ENCODE data around the gene POU6F2.
"Not testable (repeated sequence)": the region's sequence is repeated elsewhere in the genome, so short reads cannot be mapped to it uniquely, and the experiment has no call there.

The POU6F2 gene

GRCh38 chr7:39158367-39158766, 180.7 kb downstream of the POU6F2 start:
- no peaks in the 10 kb centered on the region for H3K4me1 Mint-ChIP-seq
- no peak overlapping the region for H3K27ac Mint-ChIP-seq
- ATAC-seq (no peak), DNase-seq (no peak)
- no peaks in the 10 kb centered on the region for H3K27me3 Mint-ChIP-seq
- no peaks in the 10 kb centered on the region for H3K9me3 Mint-ChIP-seq
- no peak overlapping the region for H3K4me3 Mint-ChIP-seq

GRCh38 chr7:39161903-39162302, 184.2 kb downstream of the POU6F2 start:
- H3K27ac Mint-ChIP-seq, result no peak overlapping the region
- no peaks in the 10 kb centered on the region for H3K27me3 Mint-ChIP-seq
- H3K4me3 Mint-ChIP-seq, result no peak overlapping the region
- no peaks in the 10 kb centered on the region for H3K9me3 Mint-ChIP-seq
- DNase-seq (no peak), ATAC-seq (no peak)
- no peaks in the 10 kb centered on the region for H3K4me1 Mint-ChIP-seq

- H3K4me1 Mint-ChIP-seq, result no peaks in the 10 kb centered on the region
- H3K27ac Mint-ChIP-seq, result no peak overlapping the region
- H3K27me3 Mint-ChIP-seq, result no peaks in the 10 kb centered on the region
- no peak for ATAC-seq
- no peaks in the 10 kb centered on the region for H3K9me3 Mint-ChIP-seq
- no peak overlapping the region for H3K4me3 Mint-ChIP-seq
- no peak for DNase-seq
These were observed 187.2 kb downstream of the POU6F2 start for GRCh38 chr7:39164887-39165286.

- Mint-ChIP-seq H3K4me3 (no peak overlapping the region), H3K4me1 (no peaks in the 10 kb centered on the region), H3K9me3 (no peaks in the 10 kb centered on the region), H3K27me3 (no peaks in the 10 kb centered on the region), H3K27ac (no peak overlapping the region)
- no peak for ATAC-seq
- DNase-seq, result no peak
These were observed 190.8 kb downstream of the POU6F2 start for GRCh38 chr7:39168403-39169098.

GRCh38 chr7:39172137-39172536, 194.4 kb downstream of the POU6F2 start:
- no peaks in the 10 kb centered on the region for H3K9me3 Mint-ChIP-seq
- no peak overlapping the region for H3K27ac Mint-ChIP-seq
- DNase-seq, result no peak
- H3K27me3 Mint-ChIP-seq, result no peaks in the 10 kb centered on the region
- no peak overlapping the region for H3K4me3 Mint-ChIP-seq
- ATAC-seq, result no peak
- no peaks in the 10 kb centered on the region for H3K4me1 Mint-ChIP-seq

GRCh38 chr7:39181398-39181797, 203.7 kb downstream of the POU6F2 start:
- H3K27me3 Mint-ChIP-seq, result peaks cover under 1% of the 10 kb centered on the region
- no peaks in the 10 kb centered on the region for H3K9me3 Mint-ChIP-seq
- no peaks in the 10 kb centered on the region for H3K4me1 Mint-ChIP-seq
- ATAC-seq (no peak), DNase-seq (no peak)
- H3K27ac Mint-ChIP-seq, result no peak overlapping the region
- no peak overlapping the region for H3K4me3 Mint-ChIP-seq

GRCh38 chr7:39183796-39184195, 206.1 kb downstream of the POU6F2 start:
- Mint-ChIP-seq H3K9me3 (no peaks in the 10 kb centered on the region), H3K27ac (no peak overlapping the region), H3K4me1 (no peaks in the 10 kb centered on the region), H3K27me3 (peaks cover 7% of the 10 kb centered on the region), H3K4me3 (no peak overlapping the region)
- no peak for DNase-seq
- ATAC-seq, result no peak

GRCh38 chr7:39184391-39184790, 206.7 kb downstream of the POU6F2 start:
- Mint-ChIP-seq H3K4me1 (no peaks in the 10 kb centered on the region), H3K9me3 (no peaks in the 10 kb centered on the region), H3K27ac (no peak overlapping the region), H3K27me3 (peaks cover 7% of the 10 kb centered on the region), H3K4me3 (no peak overlapping the region)
- DNase-seq, result no peak
- ATAC-seq, result no peak

- Mint-ChIP-seq H3K27me3 (peaks cover 7% of the 10 kb centered on the region), H3K4me1 (no peaks in the 10 kb centered on the region), H3K27ac (no peak overlapping the region), H3K9me3 (no peaks in the 10 kb centered on the region), H3K4me3 (no peak overlapping the region)
- ATAC-seq (no peak), DNase-seq (no peak)
These were observed 208.4 kb downstream of the POU6F2 start for GRCh38 chr7:39186131-39186530.

- H3K4me3 Mint-ChIP-seq, result no peak overlapping the region
- peak overlapping the region in 1 of 2 donors; percentile 61 for H3K27ac Mint-ChIP-seq
- peaks cover 7% of the 10 kb centered on the region for H3K27me3 Mint-ChIP-seq
- no peaks in the 10 kb centered on the region for H3K9me3 Mint-ChIP-seq
- no peak for ATAC-seq
- H3K4me1 Mint-ChIP-seq, result no peaks in the 10 kb centered on the region
- no peak for DNase-seq
These were observed 209.0 kb downstream of the POU6F2 start for GRCh38 chr7:39186671-39187070.

GRCh38 chr7:39187130-39187529, 209.4 kb downstream of the POU6F2 start:
- no peak overlapping the region for H3K27ac Mint-ChIP-seq
- no peaks in the 10 kb centered on the region for H3K9me3 Mint-ChIP-seq
- peaks cover 7% of the 10 kb centered on the region for H3K27me3 Mint-ChIP-seq
- no peak for ATAC-seq
- no peaks in the 10 kb centered on the region for H3K4me1 Mint-ChIP-seq
- DNase-seq, result no peak
- no peak overlapping the region for H3K4me3 Mint-ChIP-seq

- no peaks in the 10 kb centered on the region for H3K9me3 Mint-ChIP-seq
- no peak for DNase-seq
- no peak overlapping the region for H3K27ac Mint-ChIP-seq
- no peak for ATAC-seq
- H3K4me1 Mint-ChIP-seq, result no peaks in the 10 kb centered on the region
- no peaks in the 10 kb centered on the region for H3K27me3 Mint-ChIP-seq
- no peak overlapping the region for H3K4me3 Mint-ChIP-seq
These were observed 214.8 kb downstream of the POU6F2 start for GRCh38 chr7:39192476-39192875.

- not testable (repeated sequence) for H3K4me1 Mint-ChIP-seq
These were observed 216.7 kb downstream of the POU6F2 start for GRCh38 chr7:39194388-39194787.

GRCh38 chr7:39195967-39196366, 218.3 kb downstream of the POU6F2 start:
- H3K27me3 Mint-ChIP-seq, result no peaks in the 10 kb centered on the region
- no peak for ATAC-seq
- no peaks in the 10 kb centered on the region for H3K4me1 Mint-ChIP-seq
- H3K4me3 Mint-ChIP-seq, result no peak overlapping the region
- H3K9me3 Mint-ChIP-seq, result no peaks in the 10 kb centered on the region
- no peak overlapping the region for H3K27ac Mint-ChIP-seq
- DNase-seq, result no peak

More at GRCh38 chr7:39194388-39194787, 216.7 kb downstream of the POU6F2 start:
- ATAC-seq, H3K4me3 Mint-ChIP-seq, DNase-seq, H3K9me3 Mint-ChIP-seq, H3K27ac Mint-ChIP-seq, H3K27me3 Mint-ChIP-seq: not testable (repeated sequence)

GRCh38 chr7:39197831-39198230, 220.1 kb downstream of the POU6F2 start:
- H3K9me3 Mint-ChIP-seq, result no peaks in the 10 kb centered on the region
- ATAC-seq, result no peak

GRCh38 chr7:39198556-39198955, 220.8 kb downstream of the POU6F2 start:
- Mint-ChIP-seq H3K4me3 (no peak overlapping the region), H3K27ac (no peak overlapping the region), H3K27me3 (no peaks in the 10 kb centered on the region), H3K4me1 (no peaks in the 10 kb centered on the region), H3K9me3 (no peaks in the 10 kb centered on the region)
- DNase-seq (no peak), ATAC-seq (no peak)

More at GRCh38 chr7:39197831-39198230, 220.1 kb downstream of the POU6F2 start:
- DNase-seq, result no peak
- Mint-ChIP-seq H3K4me1 (no peaks in the 10 kb centered on the region), H3K4me3 (no peak overlapping the region), H3K27me3 (no peaks in the 10 kb centered on the region), H3K27ac (no peak overlapping the region)

GRCh38 chr7:39199006-39199405, 221.3 kb downstream of the POU6F2 start:
- no peak for DNase-seq
- no peak overlapping the region for H3K27ac Mint-ChIP-seq
- H3K4me3 Mint-ChIP-seq, result no peak overlapping the region
- no peaks in the 10 kb centered on the region for H3K27me3 Mint-ChIP-seq
- no peaks in the 10 kb centered on the region for H3K9me3 Mint-ChIP-seq
- H3K4me1 Mint-ChIP-seq, result no peaks in the 10 kb centered on the region
- ATAC-seq, result no peak

All from stimulated activated naive CD8-positive, alpha-beta T cell treated with anti-CD3 and anti-CD28 coated beads, Interleukin-15, amount 100 ng/mL, for 72 hours (primary cell).